ENCODE results near the gene KCNG2. TPM values are rescaled to one million over a fixed set of nuclear protein-coding genes. Genes with fewer than 3 reads are reported as not detected.

KCNG2 gene
- total and polyA plus RNA-seq, 9 of the 15 experiments (the other 6 are each of a cell fraction or from before 2014, with no cell fraction given) = not detected

GRCh38 chr18:79805211-79805887 lies 7.6 kb downstream of the KCNG2 start:
- no TSS peak for BruUV-seq (replicated peaks)
- intact Hi-C loops (cut with micrococcal nuclease) = no loop called here
- under 1% methylated on average over 11 of the region's 18 CpGs for WGBS (ENCODE audit: insufficient coverage, low coverage, missing lambda C conversion rate)
- Histone ChIP-seq H3K9me1 (ENCODE audit: control insufficient read depth, insufficient read depth, low read length) (no peaks in the 10 kb centered on the region), H3K36me3 (ENCODE audit: control insufficient read depth, insufficient read depth, low read length) (no peaks in the 10 kb centered on the region), H3K79me2 (ENCODE audit: control insufficient read depth, insufficient read depth, low read length) (no peaks in the 10 kb centered on the region), H3K27me3 (ENCODE audit: control insufficient read depth in 2 of 2, insufficient read depth in 2 of 2, low read length in 2 of 2) (peaks cover 6 to 60% of the 10 kb centered on the region in 2 experiments; a peak in 4 of 5 replicates), H3K4me2 (ENCODE audit: insufficient read depth, low read length) (no peak overlapping the region), H3K27ac (ENCODE audit: extremely low read depth, low read depth, low read length) (no peak overlapping the region), H3K9ac (ENCODE audit: insufficient read depth in 1 of 2, low read depth in 2 of 2, low read length in 2 of 2) (no peak overlapping the region), H2AFZ (ENCODE audit: low read depth, low read length) (no peak overlapping the region), H3K9me3 (replicated peaks; ENCODE audit: control insufficient read depth, insufficient read depth, low read depth, low read length) (no peaks in the 10 kb centered on the region), H3K4me3 (no peak overlapping the region), H3K4me1 (replicated peaks in 1 of 2; ENCODE audit: control insufficient read depth in 2 of 2, insufficient read depth in 2 of 2, low read length in 2 of 2) (peaks cover 0 to 2% of the 10 kb centered on the region in 2 experiments; a peak in 1 of 5 replicates), H4K20me1 (replicated peaks; ENCODE audit: control insufficient read depth, insufficient read depth, low read length) (no peaks in the 10 kb centered on the region)
- no peak for TF ChIP-seq MTA3 (IDR thresholded peaks at IDR 0.05; ENCODE audit: borderline replicate concordance)
- TF ChIP-seq ZNF449 (CRISPR knock-in tag; IDR thresholded peaks at IDR 0.05) = no peak
- TF ChIP-seq ZNF584 (CRISPR knock-in tag; IDR thresholded peaks at IDR 0.05; ENCODE audit: low read depth) = no peak
- POLR2A ChIA-PET = interaction anchor here (0.6 kb wide), 1 partner anchor 133 kb away, joined by 3 read pairs; no protein-coding TSS in a partner anchor
- in situ Hi-C loops (cut with MboI) = no loop called here
- DNase-seq (ENCODE audit: extremely low read depth in 1 of 4, low spot score in 3 of 4) = no peak
- CTCF ChIA-PET (ENCODE audit: low intra/inter-chr PET ratio) = no interaction called here
- FAIRE-seq = no peak
- ATAC-seq = no peak

Data from K562 (cell line).